Measurements from ENCODE around the gene ATP2B2. TPM values are rescaled to one million over a fixed set of nuclear protein-coding genes. Genes with fewer than 3 reads are reported as not detected.

The ATP2B2 gene
- total and polyA plus RNA-seq, 9 of the 15 experiments (the other 6 are each of a cell fraction or from before 2014, with no cell fraction given): 0.06 TPM; not detected in 8

GRCh38 chr3:10294030-10294586, 211.3 kb downstream of the ATP2B2 start:
- ChIA-PET POLR2A (interaction anchor here (0.8 to 5.3 kb wide), 6 partner anchors 10 to 27 kb away, joined by 3 to 49 read pairs (median 4); partner anchors contain the start of gene SEC13), CTCF (ENCODE audit: low intra/inter-chr PET ratio) (no interaction called here)
- 84% methylated on average over 12 of the region's 12 CpGs for WGBS (ENCODE audit: insufficient coverage, low coverage, missing lambda C conversion rate)
- TF ChIP-seq MAX (CRISPR knock-in tag; IDR thresholded peaks at IDR 0.05) (peak; percentile 34), SPI1 (IDR thresholded peaks at IDR 0.05; ENCODE audit: borderline replicate concordance, low read depth, low read length) (no peak), NRF1 (conservative IDR thresholded peaks at IDR 0.05 in 1 of 2, IDR thresholded peaks at IDR 0.05 in 1 of 2) (no peak), ZFP36 (IDR thresholded peaks at IDR 0.05; ENCODE audit: low read depth, low read length, partially characterized antibody) (peak; percentile 32), USF1 (CRISPR knock-in tag; IDR thresholded peaks at IDR 0.05) (peak; percentile 6; the same call in 1 of the 2 replicates), TBL1XR1 (IDR thresholded peaks at IDR 0.05; ENCODE audit: low read length in 2 of 2) (no peak), RBBP5 (IDR thresholded peaks at IDR 0.05; ENCODE audit: borderline replicate concordance, insufficient read depth, low read length, poor library complexity, severe bottlenecking) (no peak), HSF4 (CRISPR knock-in tag; IDR thresholded peaks at IDR 0.05; ENCODE audit: borderline replicate concordance) (no peak), FOXA3 (CRISPR knock-in tag; conservative IDR thresholded peaks at IDR 0.05 in 1 of 2, IDR thresholded peaks at IDR 0.05 in 1 of 2) (peak in 1 of 2 experiments; percentile 50; a peak in 1 of 4 replicates), ZNF511 (CRISPR knock-in tag; IDR thresholded peaks at IDR 0.05) (0 out of 2 replicates have a peak, but pooled peaks have one; percentile 70), MYBL2 (IDR thresholded peaks at IDR 0.05; ENCODE audit: low read depth) (no peak), MYBL2 (CRISPR knock-in tag; IDR thresholded peaks at IDR 0.05; ENCODE audit: borderline replicate concordance) (no peak), MED1 (CRISPR knock-in tag; IDR thresholded peaks at IDR 0.05; ENCODE audit: borderline replicate concordance) (no peak)
- no peak overlapping the region for H3K4me2 ChIP-seq (ENCODE audit: insufficient read depth, low read length)
- H3K9me3 ChIP-seq (replicated peaks; ENCODE audit: control insufficient read depth, insufficient read depth, low read depth, low read length): no peaks in the 10 kb centered on the region
- ATAC-seq (no peak), FAIRE-seq (no peak), DNase-seq (ENCODE audit: extremely low read depth in 1 of 4, low spot score in 3 of 4) (no peak)
- intact Hi-C loops (cut with micrococcal nuclease): no loop called here
- in situ Hi-C loops (cut with MboI): no loop called here
- peaks cover 7 to 23% of the 10 kb centered on the region in 2 experiments for H3K4me1 ChIP-seq (replicated peaks in 1 of 2; ENCODE audit: control insufficient read depth in 2 of 2, insufficient read depth in 2 of 2, low read length in 2 of 2)
- H4K20me1 ChIP-seq (replicated peaks; ENCODE audit: control insufficient read depth, insufficient read depth, low read length): no peaks in the 10 kb centered on the region
- H3K36me3 ChIP-seq (ENCODE audit: control insufficient read depth, insufficient read depth, low read length): peaks cover 25% of the 10 kb centered on the region; the same call in 2 of the 3 replicates
- H3K4me3 ChIP-seq: no peak overlapping the region
- H3K27me3 ChIP-seq (ENCODE audit: control insufficient read depth in 2 of 2, insufficient read depth in 2 of 2, low read length in 2 of 2): no peaks in the 10 kb centered on the region
- BruUV-seq (replicated peaks): no TSS peak
- no peak overlapping the region for H2AFZ ChIP-seq (ENCODE audit: low read depth, low read length)
- no peaks in the 10 kb centered on the region for H3K79me2 ChIP-seq (ENCODE audit: control insufficient read depth, insufficient read depth, low read length)
- H3K9ac ChIP-seq (ENCODE audit: insufficient read depth in 1 of 2, low read depth in 2 of 2, low read length in 2 of 2): no peak overlapping the region
- H3K9me1 ChIP-seq (ENCODE audit: control insufficient read depth, insufficient read depth, low read length): no peaks in the 10 kb centered on the region
- H3K27ac ChIP-seq (ENCODE audit: extremely low read depth, low read depth, low read length): no peak overlapping the region
